ENCODE measurements around the gene ACSM2B. TPM values are rescaled to one million over a fixed set of nuclear protein-coding genes. Genes with fewer than 3 reads are reported as not detected.
"Not testable (repeated sequence)": the region's sequence is repeated elsewhere in the genome, so short reads cannot be mapped to it uniquely, and the experiment has no call there.

ACSM2B gene
- total RNA-seq = 2.3 and 2.6 TPM in 2 replicates

GRCh38 chr16:20576145-20576544 lies at the start of gene ACSM2B:
TSS of gene ACSM2B (minus strand) at chr16:20576367. CDS start at chr16:20564845, 11,522 bp downstream.
- H3K27me3 Mint-ChIP-seq (ENCODE audit: low read depth) = not testable (repeated sequence)

GRCh38 chr16:20624882-20625807 lies 49.0 kb upstream of the ACSM2B start:
- H3K4me3 Mint-ChIP-seq (ENCODE audit: low read depth) = no peak overlapping the region
- no peaks in the 10 kb centered on the region for H3K9me3 Mint-ChIP-seq
- DNase-seq (ENCODE audit: low spot score) = no peak
- H3K36me3 Mint-ChIP-seq (ENCODE audit: low read depth) = no peaks in the 10 kb centered on the region
- no peak overlapping the region for H3K27ac Mint-ChIP-seq
- H3K4me1 Mint-ChIP-seq (ENCODE audit: low read depth) = peaks cover 3% of the 10 kb centered on the region
- H3K27me3 Mint-ChIP-seq (ENCODE audit: low read depth) = no peaks in the 10 kb centered on the region
- intact Hi-C loops (cut with micrococcal nuclease) = no loop called here

More at GRCh38 chr16:20576145-20576544, at the start of gene ACSM2B:
- H3K27ac Mint-ChIP-seq; intact Hi-C loops (cut with micrococcal nuclease); H3K9me3 Mint-ChIP-seq; H3K36me3 Mint-ChIP-seq (ENCODE audit: low read depth); DNase-seq (ENCODE audit: low spot score); H3K4me1 Mint-ChIP-seq (ENCODE audit: low read depth); H3K4me3 Mint-ChIP-seq (ENCODE audit: low read depth): not testable (repeated sequence)

- Mint-ChIP-seq H3K4me1 (ENCODE audit: low read depth) (peaks cover 3% of the 10 kb centered on the region), H3K36me3 (ENCODE audit: low read depth) (no peaks in the 10 kb centered on the region), H3K4me3 (ENCODE audit: low read depth) (no peak overlapping the region), H3K27ac (no peak overlapping the region), H3K9me3 (no peaks in the 10 kb centered on the region), H3K27me3 (ENCODE audit: low read depth) (no peaks in the 10 kb centered on the region)
- DNase-seq (ENCODE audit: low spot score) = no peak
- intact Hi-C loops (cut with micrococcal nuclease) = no loop called here
These were observed 48.0 kb upstream of the ACSM2B start for GRCh38 chr16:20624205-20624604.

GRCh38 chr16:20622498-20622870 lies 46.3 kb upstream of the ACSM2B start:
- no peak overlapping the region for H3K4me3 Mint-ChIP-seq (ENCODE audit: low read depth)
- intact Hi-C loops (cut with micrococcal nuclease) = no loop called here
- H3K36me3 Mint-ChIP-seq (ENCODE audit: low read depth) = no peaks in the 10 kb centered on the region
- no peaks in the 10 kb centered on the region for H3K4me1 Mint-ChIP-seq (ENCODE audit: low read depth)
- H3K27me3 Mint-ChIP-seq (ENCODE audit: low read depth) = peaks cover 2% of the 10 kb centered on the region
- H3K27ac Mint-ChIP-seq = no peak overlapping the region
- no peaks in the 10 kb centered on the region for H3K9me3 Mint-ChIP-seq
- no peak for DNase-seq (ENCODE audit: low spot score)

GRCh38 chr16:20621406-20621805 lies 45.2 kb upstream of the ACSM2B start:
- H3K4me1 Mint-ChIP-seq (ENCODE audit: low read depth) = no peaks in the 10 kb centered on the region
- H3K4me3 Mint-ChIP-seq (ENCODE audit: low read depth) = no peak overlapping the region
- no peaks in the 10 kb centered on the region for H3K36me3 Mint-ChIP-seq (ENCODE audit: low read depth)
- H3K27me3 Mint-ChIP-seq (ENCODE audit: low read depth) = peaks cover 2% of the 10 kb centered on the region
- H3K9me3 Mint-ChIP-seq = no peaks in the 10 kb centered on the region
- no peak for DNase-seq (ENCODE audit: low spot score)
- intact Hi-C loops (cut with micrococcal nuclease) = no loop called here
- H3K27ac Mint-ChIP-seq = no peak overlapping the region

- intact Hi-C loops (cut with micrococcal nuclease) = no loop called here
- Mint-ChIP-seq H3K27ac (no peak overlapping the region), H3K4me3 (ENCODE audit: low read depth) (no peak overlapping the region), H3K36me3 (ENCODE audit: low read depth) (no peaks in the 10 kb centered on the region), H3K27me3 (ENCODE audit: low read depth) (peaks cover 2% of the 10 kb centered on the region), H3K4me1 (ENCODE audit: low read depth) (no peaks in the 10 kb centered on the region), H3K9me3 (no peaks in the 10 kb centered on the region)
- no peak for DNase-seq (ENCODE audit: low spot score)
These were observed 44.6 kb upstream of the ACSM2B start for GRCh38 chr16:20620770-20621169.

GRCh38 chr16:20620003-20620402 lies 43.8 kb upstream of the ACSM2B start:
- H3K9me3 Mint-ChIP-seq = no peaks in the 10 kb centered on the region
- no peaks in the 10 kb centered on the region for H3K36me3 Mint-ChIP-seq (ENCODE audit: low read depth)
- no peak overlapping the region for H3K27ac Mint-ChIP-seq
- H3K4me3 Mint-ChIP-seq (ENCODE audit: low read depth) = no peak overlapping the region
- DNase-seq (ENCODE audit: low spot score) = no peak
- no peaks in the 10 kb centered on the region for H3K4me1 Mint-ChIP-seq (ENCODE audit: low read depth)
- H3K27me3 Mint-ChIP-seq (ENCODE audit: low read depth) = peaks cover 2% of the 10 kb centered on the region
- intact Hi-C loops (cut with micrococcal nuclease) = no loop called here

- no peaks in the 10 kb centered on the region for H3K4me1 Mint-ChIP-seq (ENCODE audit: low read depth)
These were observed 41.1 kb upstream of the ACSM2B start for GRCh38 chr16:20617271-20617670.

GRCh38 chr16:20614186-20615141 lies 38.3 kb upstream of the ACSM2B start:
- peaks cover 2% of the 10 kb centered on the region for H3K27me3 Mint-ChIP-seq (ENCODE audit: low read depth)
- H3K36me3 Mint-ChIP-seq (ENCODE audit: low read depth) = no peaks in the 10 kb centered on the region
- no peaks in the 10 kb centered on the region for H3K9me3 Mint-ChIP-seq
- no peaks in the 10 kb centered on the region for H3K4me1 Mint-ChIP-seq (ENCODE audit: low read depth)
- intact Hi-C loops (cut with micrococcal nuclease) = no loop called here
- DNase-seq (ENCODE audit: low spot score) = no peak
- no peak overlapping the region for H3K27ac Mint-ChIP-seq
- no peak overlapping the region for H3K4me3 Mint-ChIP-seq (ENCODE audit: low read depth)

More at GRCh38 chr16:20617271-20617670, 41.1 kb upstream of the ACSM2B start:
- Mint-ChIP-seq H3K9me3 (no peaks in the 10 kb centered on the region), H3K36me3 (ENCODE audit: low read depth) (no peaks in the 10 kb centered on the region), H3K4me3 (ENCODE audit: low read depth) (no peak overlapping the region), H3K27me3 (ENCODE audit: low read depth) (peaks cover 2% of the 10 kb centered on the region), H3K27ac (no peak overlapping the region)
- no peak for DNase-seq (ENCODE audit: low spot score)
- intact Hi-C loops (cut with micrococcal nuclease) = no loop called here

- Mint-ChIP-seq H3K4me1 (ENCODE audit: low read depth) (no peaks in the 10 kb centered on the region), H3K9me3 (no peaks in the 10 kb centered on the region), H3K36me3 (ENCODE audit: low read depth) (no peaks in the 10 kb centered on the region), H3K4me3 (ENCODE audit: low read depth) (no peak overlapping the region), H3K27ac (no peak overlapping the region), H3K27me3 (ENCODE audit: low read depth) (no peaks in the 10 kb centered on the region)
- DNase-seq (ENCODE audit: low spot score) = no peak
- intact Hi-C loops (cut with micrococcal nuclease) = no loop called here
These were observed 37.5 kb upstream of the ACSM2B start for GRCh38 chr16:20613481-20614185.

GRCh38 chr16:20612551-20613480 lies 36.6 kb upstream of the ACSM2B start:
- Mint-ChIP-seq H3K27me3 (ENCODE audit: low read depth) (peaks cover 2% of the 10 kb centered on the region), H3K4me1 (ENCODE audit: low read depth) (no peaks in the 10 kb centered on the region), H3K4me3 (ENCODE audit: low read depth) (no peak overlapping the region), H3K27ac (no peak overlapping the region), H3K36me3 (ENCODE audit: low read depth) (no peaks in the 10 kb centered on the region), H3K9me3 (no peaks in the 10 kb centered on the region)
- DNase-seq (ENCODE audit: low spot score) = no peak
- intact Hi-C loops (cut with micrococcal nuclease) = no loop called here
